Glutamatergic neuron (in vitro differentiated cells): ENCODE results near the gene GM2A. TPM values are rescaled to one million over a fixed set of nuclear protein-coding genes. Genes with fewer than 3 reads are reported as not detected.

ENCODE experiments used
- DNase-seq: peaks from one replicate; pipeline ENCODE4 v3.0.0; 2022
- H3K27ac Mint-ChIP-seq: one replicate; pipeline ENCODE4 v1.8.0; 2020; ENCODE audit warnings: mild to moderate bottlenecking, mixed read lengths, inconsistent platforms; ENCODE audit not compliant: unreplicated experiment
- H3K27me3 Mint-ChIP-seq: one replicate; pipeline ENCODE4 v1.8.0; 2020; ENCODE audit warnings: mild to moderate bottlenecking, moderate library complexity, mixed read lengths, inconsistent platforms; ENCODE audit not compliant: unreplicated experiment
- H3K36me3 Mint-ChIP-seq: one replicate; pipeline ENCODE4 v1.8.0; 2020; ENCODE audit warnings: mild to moderate bottlenecking, mixed read lengths, inconsistent platforms; ENCODE audit not compliant: unreplicated experiment
- H3K4me1 Mint-ChIP-seq: one replicate; pipeline ENCODE4 v1.8.0; 2020; ENCODE audit warnings: mild to moderate bottlenecking, low read depth, mixed read lengths, inconsistent platforms; ENCODE audit not compliant: unreplicated experiment
- H3K4me3 Mint-ChIP-seq: one replicate; pipeline ENCODE4 v1.8.0; 2020; ENCODE audit warnings: mild to moderate bottlenecking, mixed read lengths, inconsistent platforms; ENCODE audit not compliant: unreplicated experiment
- H3K9me3 Mint-ChIP-seq: one replicate; pipeline ENCODE4 v1.8.0; 2020; ENCODE audit warnings: mild to moderate bottlenecking, moderate library complexity, mixed read lengths, inconsistent platforms; ENCODE audit not compliant: unreplicated experiment
- CTCF ChIP-seq: fragments of 200-600 bp; sonication (generic); IDR thresholded peaks from one replicate; pipeline ENCODE4 v1.5.0; 2021; ENCODE audit not compliant: partially characterized antibody, unreplicated experiment
- total RNA-seq: library from RNA; stranded (reverse); fragmentation: NEBNext Ultra II Directional; extraction: Animal tissue kit (Norgen Biotek cat#: 25700); gene quantifications from one replicate; pipeline ENCODE4 v1.2.1, GENCODE V29; 2021; ENCODE audit not compliant: unreplicated experiment

The GM2A gene
- total RNA-seq, 1 donor from 2014 or later: 13.7 TPM

DNA sequence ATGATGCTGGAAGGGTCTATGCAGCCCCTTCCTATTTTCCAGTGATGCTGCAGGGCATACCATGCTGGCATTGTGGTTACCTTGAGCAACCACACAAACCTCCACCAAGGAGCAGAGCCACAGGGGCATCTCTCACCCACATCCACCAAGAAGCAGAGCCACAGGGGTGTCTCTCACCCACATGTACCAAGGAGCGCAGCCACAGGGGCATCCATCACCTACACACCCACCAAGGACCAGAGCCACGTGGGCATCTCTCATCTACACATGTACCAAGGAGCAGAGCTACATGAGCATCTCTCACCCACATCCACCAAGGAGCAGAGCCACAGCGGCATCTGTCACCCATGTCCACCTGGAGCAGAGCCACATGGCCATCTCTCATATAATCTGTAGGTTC, 8.8 kb upstream of the GM2A start:
- no peak overlapping the region for H3K4me3 Mint-ChIP-seq
- no peaks in the 10 kb centered on the region for H3K4me1 Mint-ChIP-seq
- TF ChIP-seq CTCF: no peak
- peaks cover 3% of the 10 kb centered on the region for H3K9me3 Mint-ChIP-seq
- no peaks in the 10 kb centered on the region for H3K36me3 Mint-ChIP-seq
- no peak overlapping the region for H3K27ac Mint-ChIP-seq
- H3K27me3 Mint-ChIP-seq: no peaks in the 10 kb centered on the region
- DNase-seq: no peak

GRCh38 chr5:151245680-151246219, 7.2 kb upstream of the GM2A start:
- H3K27ac Mint-ChIP-seq: no peak overlapping the region
- no peak for DNase-seq
- H3K27me3 Mint-ChIP-seq: no peaks in the 10 kb centered on the region
- no peak overlapping the region for H3K4me3 Mint-ChIP-seq
- TF ChIP-seq CTCF: no peak
- no peaks in the 10 kb centered on the region for H3K4me1 Mint-ChIP-seq
- no peaks in the 10 kb centered on the region for H3K36me3 Mint-ChIP-seq
- H3K9me3 Mint-ChIP-seq: peaks cover 3% of the 10 kb centered on the region

DNA sequence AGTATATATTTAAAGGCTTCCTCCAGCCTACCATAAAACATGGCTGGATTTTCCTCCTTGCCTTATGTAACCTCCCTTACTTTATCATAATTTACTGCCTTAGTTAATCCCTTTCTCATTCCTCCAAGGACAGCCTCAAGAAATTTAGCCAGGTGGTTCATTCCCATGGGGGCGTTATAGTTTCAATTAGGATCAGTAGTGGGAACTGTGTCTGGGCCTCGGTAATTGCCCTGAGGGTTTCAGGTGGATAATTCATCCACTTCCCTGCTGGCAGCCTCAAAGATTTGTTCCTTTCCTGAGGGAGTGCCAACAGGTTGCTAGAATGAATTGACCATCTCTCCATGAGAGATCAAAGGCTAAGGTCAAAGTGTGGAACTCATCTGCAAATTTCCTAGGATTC, 4.3 kb upstream of the GM2A start:
- no peak for DNase-seq
- H3K4me3 Mint-ChIP-seq: no peak overlapping the region
- peaks cover 5% of the 10 kb centered on the region for H3K27me3 Mint-ChIP-seq
- no peak for TF ChIP-seq CTCF
- H3K9me3 Mint-ChIP-seq: peaks cover 10% of the 10 kb centered on the region
- no peaks in the 10 kb centered on the region for H3K36me3 Mint-ChIP-seq
- no peak overlapping the region for H3K27ac Mint-ChIP-seq
- H3K4me1 Mint-ChIP-seq: peaks cover 3% of the 10 kb centered on the region

- peaks cover 7% of the 10 kb centered on the region for H3K4me1 Mint-ChIP-seq
- H3K9me3 Mint-ChIP-seq: peaks cover 13% of the 10 kb centered on the region
- no peaks in the 10 kb centered on the region for H3K36me3 Mint-ChIP-seq
- H3K4me3 Mint-ChIP-seq: no peak overlapping the region
- DNase-seq: no peak
- TF ChIP-seq CTCF: no peak
- H3K27me3 Mint-ChIP-seq: peaks cover 10% of the 10 kb centered on the region
- no peak overlapping the region for H3K27ac Mint-ChIP-seq
Measured at GRCh38 chr5:151249281-151249680, 3.7 kb upstream of the GM2A start.

GRCh38 chr5:151250346-151251000, 2.5 kb upstream of the GM2A start:
- no peak overlapping the region for H3K4me3 Mint-ChIP-seq
- TF ChIP-seq CTCF: no peak

More at GRCh38 chr5:151250346-151251000, 2.5 kb upstream of the GM2A start:
- H3K27ac Mint-ChIP-seq: no peak overlapping the region
- H3K36me3 Mint-ChIP-seq: no peaks in the 10 kb centered on the region
- peaks cover 13% of the 10 kb centered on the region for H3K9me3 Mint-ChIP-seq
- H3K27me3 Mint-ChIP-seq: peaks cover 10% of the 10 kb centered on the region
- peaks cover 7% of the 10 kb centered on the region for H3K4me1 Mint-ChIP-seq
- no peak for DNase-seq
